ENCODE results near the gene IGIP.

DNA sequence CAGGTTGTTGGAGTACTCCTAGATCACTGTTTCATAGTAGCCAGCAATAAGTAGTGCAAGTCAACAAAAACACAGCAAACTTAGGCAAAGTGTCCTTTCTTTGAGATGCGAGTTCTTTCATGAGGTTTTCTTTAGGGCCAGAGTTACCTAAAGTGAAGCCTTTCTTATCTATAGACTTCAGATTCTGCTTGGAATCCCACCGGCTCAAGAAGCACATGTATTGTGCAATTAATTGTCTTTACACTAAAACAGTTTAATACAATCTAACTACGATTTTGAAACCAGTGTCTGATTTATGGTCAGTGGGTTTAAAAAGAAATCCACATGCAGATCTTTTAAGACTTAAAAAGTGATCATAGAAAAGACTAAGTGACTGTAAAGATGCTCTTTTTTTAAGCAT is 8.2 kb upstream of the IGIP start:
- TF ChIP-seq, protein P1, sequence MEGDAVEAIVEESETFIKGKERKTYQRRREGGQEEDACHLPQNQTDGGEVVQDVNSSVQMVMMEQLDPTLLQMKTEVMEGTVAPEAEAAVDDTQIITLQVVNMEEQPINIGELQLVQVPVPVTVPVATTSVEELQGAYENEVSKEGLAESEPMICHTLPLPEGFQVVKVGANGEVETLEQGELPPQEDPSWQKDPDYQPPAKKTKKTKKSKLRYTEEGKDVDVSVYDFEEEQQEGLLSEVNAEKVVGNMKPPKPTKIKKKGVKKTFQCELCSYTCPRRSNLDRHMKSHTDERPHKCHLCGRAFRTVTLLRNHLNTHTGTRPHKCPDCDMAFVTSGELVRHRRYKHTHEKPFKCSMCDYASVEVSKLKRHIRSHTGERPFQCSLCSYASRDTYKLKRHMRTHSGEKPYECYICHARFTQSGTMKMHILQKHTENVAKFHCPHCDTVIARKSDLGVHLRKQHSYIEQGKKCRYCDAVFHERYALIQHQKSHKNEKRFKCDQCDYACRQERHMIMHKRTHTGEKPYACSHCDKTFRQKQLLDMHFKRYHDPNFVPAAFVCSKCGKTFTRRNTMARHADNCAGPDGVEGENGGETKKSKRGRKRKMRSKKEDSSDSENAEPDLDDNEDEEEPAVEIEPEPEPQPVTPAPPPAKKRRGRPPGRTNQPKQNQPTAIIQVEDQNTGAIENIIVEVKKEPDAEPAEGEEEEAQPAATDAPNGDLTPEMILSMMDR (optimal IDR thresholded peaks at IDR 0.05 in 1 of 3, IDR thresholded peaks at IDR 0.05 in 1 of 3, conservative IDR thresholded peaks at IDR 0.05 in 1 of 3; ENCODE audit: extremely low read depth in 1 of 3, insufficient read depth in 2 of 3, low read length in 3 of 3): no peak
- TF ChIP-seq EZH2 (IDR thresholded peaks at IDR 0.05; ENCODE audit: low read length): no peak
